Adrenal gland (tissue), 12 donors: ENCODE measurements around the gene FAM241B. TPM values are rescaled to one million over a fixed set of nuclear protein-coding genes. Genes with fewer than 3 reads are reported as not detected.

Experiments used
- DNase-seq, 7 donors: peaks; one replicate each; pipeline ENCODE4 v3.0.0-alpha.2; 2019 to 2020
- H3K27ac ChIP-seq, 5 donors: fragments of 200-600 bp; sonication (generic) in 4 of 5; 1 replicate in 3 of 5; 2 replicates in 2 of 5; pipeline versions ENCODE4 v1.5.1 to v1.8.0; 2016 to 2020; ENCODE audit warnings: mild to moderate bottlenecking in 1 of 5
- H3K27me3 ChIP-seq: fragments of 200-600 bp; 2 replicates; pipeline ENCODE4 v1.8.0; 2021
- H3K36me3 ChIP-seq, 2 donors: fragments of 200-600 bp; replicated peaks in 1 of 2; 1 replicate in 1 of 2; 2 replicates in 1 of 2; pipeline versions ENCODE4 v1.5.1 to v1.8.0; 2018 to 2022
- H3K4me1 ChIP-seq, 2 donors: fragments of 200-600 bp; replicated peaks in 1 of 2; 1 replicate in 1 of 2; 2 replicates in 1 of 2; pipeline versions ENCODE4 v1.5.1 to v1.8.0; 2018 to 2021
- H3K4me3 ChIP-seq, 4 donors: fragments of 200-600 bp; sonication (generic) in 3 of 4; one replicate each; pipeline ENCODE4 v1.5.1; 2016 to 2018
- H3K9me3 ChIP-seq, 3 donors: fragments of 200-600 bp; sonication (generic) in 1 of 3; replicated peaks in 1 of 3; 1 replicate in 2 of 3; 2 replicates in 1 of 3; pipeline versions ENCODE4 v1.5.1 to v1.8.0; 2016 to 2021
- CTCF ChIP-seq, 6 experiments: fragments of 450-650 bp in 4 of 6; fragments of 200-600 bp in 2 of 6; sonication (generic) in 1 of 6; IDR thresholded peaks; 1 replicate in 5 of 6; 2 replicates in 1 of 6; pipeline versions ENCODE4 v1.5.1 to v1.8.0; 2016 to 2021; ENCODE audit warnings: antibody characterized with exemption in 6 of 6, mild to moderate bottlenecking in 2 of 6, moderate library complexity in 1 of 6
- POLR2A ChIP-seq, 2 donors: fragments of 450-650 bp; IDR thresholded peaks; one replicate each; pipeline ENCODE4 v1.6.1; 2017; ENCODE audit warnings: antibody characterized with exemption in 2 of 2, mild to moderate bottlenecking in 2 of 2, moderate library complexity in 1 of 2
- WGBS, 4 donors: extraction: QIAGEN DNeasy Blood & Tissue Kit in 2 of 4; methylation state at CpG; one replicate each; pipeline versions ENCODE4 v1.1.5 to v1.1.7; 2013 to 2017; 5-methylcytosine and 5-hydroxymethylcytosine counted together
- intact Hi-C, 2 donors: fragments of 100-400 bp; cut with DNase I; formaldehyde crosslinking; loops; one replicate each; pipeline versions ENCODE4 v1.14.1 to v1.15.0; 2022 to 2023
- polyA plus RNA-seq, 3 donors: library from polyadenylated mRNA; stranded (reverse); fragments of 200-250 nt in 2 of 3; fragments of 350-450 nt in 1 of 3; fragmentation: Illumina TruSeq in 1 of 3; extraction: RNeasy Lipid Tissue Mini Kit (QIAGEN cat#74804) in 1 of 3; gene quantifications; one replicate each; pipeline ENCODE4 v1.2.3, GENCODE V29; 2013 to 2014
- total RNA-seq, 9 donors: library from RNA; depleted of rRNA in 4 of 9; stranded (reverse); fragments of >200 nt in 4 of 9; fragments of 120-200 nt in 1 of 9; fragmentation: NEBNext Ultra II Directional in 1 of 9; extraction: Animal tissue kit (Norgen Biotek cat#: 25700) in 1 of 9; gene quantifications; one replicate each; pipeline versions ENCODE4 v1.1.0 to v1.2.4, GENCODE V29; 2013 to 2023
- donor health status: healthy with polysubstance abuse.
- donor health status: Bipolar disorder and iron deficiency.
- donor health status: DM: yes; HTN: yes; CAD: no.
- donor health status: DM: no; HTN: no; CAD: no.
- donor health status: DM: no; HTN: no; CAD: no.
- donor health status: DM: yes; HTN: yes; CAD: no.

Gene FAM241B
- total and polyA plus RNA-seq, 12 donors = 1.4 to 4.6 (median 3.0) TPM; not detected in 2

GRCh38 chr10:69642747-69643146 is 12.7 kb downstream of the FAM241B start:
- H3K27ac ChIP-seq = no peak overlapping the region
- H3K27me3 ChIP-seq = no peaks in the 10 kb centered on the region
- WGBS, 4 donors = 80 to 87% (median 85%) methylated on average over 5 of the region's 5 CpGs
- peak in 1 of 7 donors; percentile 0 for DNase-seq
- TF ChIP-seq CTCF (IDR thresholded peaks at IDR 0.05) (no peak), POLR2A (IDR thresholded peaks at IDR 0.05) (no peak)
- H3K9me3 ChIP-seq = no peaks in the 10 kb centered on the region
- H3K36me3 ChIP-seq = no peaks in the 10 kb centered on the region
- intact Hi-C loops = loop anchor here (5.0 to 10.0 kb wide), 4 partner anchors 72 to 275 kb away; partner anchors contain the start of gene COL13A1 (in 1 of the 2)
- no peaks in the 10 kb centered on the region for H3K4me1 ChIP-seq
- H3K4me3 ChIP-seq = no peak overlapping the region

- peak in 1 of 7 donors; percentile 4 for DNase-seq
- Histone ChIP-seq H3K9me3 (no peaks in the 10 kb centered on the region), H3K4me3 (no peak overlapping the region), H3K36me3 (no peaks in the 10 kb centered on the region), H3K27me3 (no peaks in the 10 kb centered on the region), H3K4me1 (no peaks in the 10 kb centered on the region), H3K27ac (no peak overlapping the region)
- TF ChIP-seq CTCF (IDR thresholded peaks at IDR 0.05) = no peak
- no peak for TF ChIP-seq POLR2A (IDR thresholded peaks at IDR 0.05)
- 48 to 59% (median 54%) methylated on average over 11 to 16 of the region's 16 CpGs for WGBS, 4 donors
- intact Hi-C loops = loop anchor here (5.0 to 10.0 kb wide), 4 partner anchors 71 to 273 kb away; partner anchors contain the start of gene COL13A1 (in 1 of the 2)
Measured at GRCh38 chr10:69643779-69644657, 14.0 kb downstream of the FAM241B start.

- H3K4me1 ChIP-seq = no peaks in the 10 kb centered on the region
- H3K9me3 ChIP-seq = no peaks in the 10 kb centered on the region
- no peaks in the 10 kb centered on the region for H3K36me3 ChIP-seq
- H3K4me3 ChIP-seq = no peak overlapping the region
- DNase-seq = peak; percentile 36 to 69 (median 49)
- 55 to 68% (median 58%) methylated on average over 9 to 13 of the region's 13 CpGs for WGBS, 4 donors
- no peak overlapping the region for H3K27ac ChIP-seq
- intact Hi-C loops = loop anchor here (5.0 to 10.0 kb wide), 5 partner anchors 70 to 273 kb away; partner anchors contain the start of gene COL13A1 (in 1 of the 2)
- no peaks in the 10 kb centered on the region for H3K27me3 ChIP-seq
- peak; percentile 61 to 74 (median 69) for TF ChIP-seq CTCF (IDR thresholded peaks at IDR 0.05)
- TF ChIP-seq POLR2A (IDR thresholded peaks at IDR 0.05) = no peak
Measured at GRCh38 chr10:69644658-69645295, 14.7 kb downstream of the FAM241B start.
